Measurements from ENCODE around the gene DSTYK.

The DSTYK gene, protein sequence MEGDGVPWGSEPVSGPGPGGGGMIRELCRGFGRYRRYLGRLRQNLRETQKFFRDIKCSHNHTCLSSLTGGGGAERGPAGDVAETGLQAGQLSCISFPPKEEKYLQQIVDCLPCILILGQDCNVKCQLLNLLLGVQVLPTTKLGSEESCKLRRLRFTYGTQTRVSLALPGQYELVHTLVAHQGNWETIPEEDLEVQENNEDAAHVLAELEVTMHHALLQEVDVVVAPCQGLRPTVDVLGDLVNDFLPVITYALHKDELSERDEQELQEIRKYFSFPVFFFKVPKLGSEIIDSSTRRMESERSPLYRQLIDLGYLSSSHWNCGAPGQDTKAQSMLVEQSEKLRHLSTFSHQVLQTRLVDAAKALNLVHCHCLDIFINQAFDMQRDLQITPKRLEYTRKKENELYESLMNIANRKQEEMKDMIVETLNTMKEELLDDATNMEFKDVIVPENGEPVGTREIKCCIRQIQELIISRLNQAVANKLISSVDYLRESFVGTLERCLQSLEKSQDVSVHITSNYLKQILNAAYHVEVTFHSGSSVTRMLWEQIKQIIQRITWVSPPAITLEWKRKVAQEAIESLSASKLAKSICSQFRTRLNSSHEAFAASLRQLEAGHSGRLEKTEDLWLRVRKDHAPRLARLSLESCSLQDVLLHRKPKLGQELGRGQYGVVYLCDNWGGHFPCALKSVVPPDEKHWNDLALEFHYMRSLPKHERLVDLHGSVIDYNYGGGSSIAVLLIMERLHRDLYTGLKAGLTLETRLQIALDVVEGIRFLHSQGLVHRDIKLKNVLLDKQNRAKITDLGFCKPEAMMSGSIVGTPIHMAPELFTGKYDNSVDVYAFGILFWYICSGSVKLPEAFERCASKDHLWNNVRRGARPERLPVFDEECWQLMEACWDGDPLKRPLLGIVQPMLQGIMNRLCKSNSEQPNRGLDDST

GRCh38 chr1:205211169-205211838, at the start of gene DSTYK:
Gene DSTYK, minus strand, starts transcription at chr1:205211702. Its CDS starts 167 bp downstream, at chr1:205211535.
- peak; percentile 96 to 97 (median 96) for DNase-seq

- no peak for DNase-seq
These were observed 48.5 kb upstream of the DSTYK start for GRCh38 chr1:205259998-205260397.

- peak; percentile 34 to 63 (median 40) for DNase-seq
These were observed 47.9 kb upstream of the DSTYK start for GRCh38 chr1:205259324-205259832.

- peak; percentile 73 to 86 (median 80) for DNase-seq
These were observed 47.2 kb upstream of the DSTYK start for GRCh38 chr1:205258719-205259118.

DNA sequence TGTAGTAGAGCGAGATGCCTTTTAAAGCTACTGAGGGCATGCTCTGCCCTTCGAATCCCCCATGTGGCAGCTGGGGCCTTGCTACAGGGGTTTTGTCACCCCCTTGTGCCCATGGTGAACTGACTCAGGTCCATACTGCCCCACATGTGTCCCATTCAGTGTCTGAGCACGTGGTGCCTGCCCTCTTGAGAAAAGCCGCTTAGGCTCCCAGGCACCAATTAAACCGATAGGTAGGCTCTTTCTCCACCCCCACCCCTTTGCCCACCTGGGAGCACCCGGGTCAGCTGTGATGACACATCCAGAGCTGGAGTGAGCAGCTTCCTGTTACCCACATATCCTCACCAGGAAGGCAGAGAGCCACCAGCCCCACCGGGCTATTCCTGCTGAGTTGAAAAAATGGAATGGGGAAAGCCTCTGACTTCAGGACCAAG, 46.8 kb upstream of the DSTYK start:
- peak in 2 of 3 donors; percentile 31 to 43 for DNase-seq

DNA sequence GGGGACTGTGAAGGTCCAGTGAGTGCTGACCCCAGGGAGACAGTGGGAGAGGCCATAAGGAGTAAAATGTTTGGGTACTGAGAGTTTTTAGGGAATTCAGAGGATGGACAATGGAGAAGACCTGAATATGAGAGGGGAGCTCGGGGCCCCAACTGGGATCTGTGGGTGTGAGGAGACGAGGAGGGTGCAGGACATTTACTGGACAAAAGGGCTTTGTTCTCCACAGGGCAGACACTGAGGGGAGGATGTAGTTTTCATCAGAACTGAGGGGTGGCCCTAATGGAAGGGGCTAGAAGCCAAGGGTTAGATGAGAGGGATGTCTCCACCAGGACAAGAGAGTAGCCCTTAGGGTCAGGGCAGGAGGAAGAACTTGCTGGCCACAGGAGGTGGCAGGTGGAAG, 46.2 kb upstream of the DSTYK start:
- DNase-seq = no peak

- DNase-seq = no peak
These were observed 45.6 kb upstream of the DSTYK start for GRCh38 chr1:205256951-205257625.

DNA sequence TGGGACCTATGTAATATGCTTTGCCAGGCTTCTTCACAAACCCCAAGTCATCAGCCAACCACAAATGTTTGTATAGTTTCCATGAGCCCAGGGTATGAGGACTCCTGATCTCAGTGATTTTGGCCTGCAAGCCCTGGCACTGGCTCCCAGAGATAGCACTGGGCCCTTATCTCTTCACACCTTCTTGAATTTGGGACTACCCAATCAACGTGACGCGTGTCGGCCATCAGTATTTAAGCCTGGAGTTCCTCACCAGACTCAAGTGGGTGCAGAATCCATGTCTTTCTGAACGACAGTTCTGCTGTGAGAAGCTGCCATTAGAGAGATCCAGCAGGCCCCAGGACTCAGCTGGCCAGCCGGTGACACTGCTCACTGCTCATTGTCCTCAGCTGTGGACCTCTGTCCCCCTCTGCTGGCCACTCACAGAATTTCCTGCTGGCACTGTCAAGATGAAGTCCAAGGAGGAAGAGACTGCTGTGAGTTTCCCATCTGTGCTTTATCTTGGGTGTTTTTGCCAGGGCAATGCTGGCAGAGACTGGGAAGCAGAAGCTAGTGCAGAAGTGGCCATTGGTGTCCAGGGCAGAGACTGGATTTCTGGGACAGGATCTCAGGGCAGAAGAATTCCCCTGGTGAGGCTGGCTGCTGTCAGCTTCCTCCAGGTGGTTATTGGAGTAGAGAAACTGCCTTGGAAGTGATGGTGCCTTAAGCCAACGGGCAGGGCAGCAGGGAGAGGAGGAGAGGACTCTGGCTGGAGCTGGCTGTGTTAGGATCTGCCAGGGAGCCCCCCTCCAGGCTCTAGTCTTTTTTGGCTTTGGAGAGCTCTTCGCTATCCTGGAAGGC, 44.7 kb upstream of the DSTYK start:
- DNase-seq = peak; percentile 92 to 96 (median 93)

GRCh38 chr1:205251576-205251975, 40.1 kb upstream of the DSTYK start:
- no peak for DNase-seq

GRCh38 chr1:205250699-205251098, 39.2 kb upstream of the DSTYK start:
- DNase-seq = no peak

GRCh38 chr1:205249651-205250050, 38.1 kb upstream of the DSTYK start:
- no peak for DNase-seq

GRCh38 chr1:205248793-205249601, 37.5 kb upstream of the DSTYK start:
- no peak for DNase-seq

- DNase-seq = no peak
These were observed 35.8 kb upstream of the DSTYK start for GRCh38 chr1:205247130-205247921.

GRCh38 chr1:205246351-205247119, 35.0 kb upstream of the DSTYK start:
- no peak for DNase-seq

DNA sequence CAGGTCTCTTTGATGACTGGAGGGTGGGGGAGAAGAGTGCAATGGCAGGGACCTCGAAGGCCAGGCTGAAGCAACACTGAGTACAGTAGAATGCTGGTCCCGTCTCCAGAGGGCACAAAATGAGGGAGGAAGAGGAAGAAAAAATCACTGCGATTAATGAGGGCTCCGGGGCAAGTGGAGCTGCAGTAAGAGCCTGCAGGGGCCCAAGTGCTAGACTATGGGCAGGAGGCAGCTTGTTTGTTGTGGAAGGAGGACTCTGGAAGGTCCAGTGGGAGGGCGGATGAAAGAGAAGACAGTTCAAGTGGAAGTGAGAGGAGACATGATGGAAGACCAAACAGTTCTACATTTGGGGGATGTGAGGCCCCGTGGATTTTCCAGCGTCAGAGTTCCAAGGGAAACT, 33.6 kb upstream of the DSTYK start:
- DNase-seq = no peak

GRCh38 chr1:205244384-205244783, 32.9 kb upstream of the DSTYK start:
- no peak for DNase-seq

GRCh38 chr1:205243350-205244191, 32.1 kb upstream of the DSTYK start:
- no peak for DNase-seq

All from suppressor macrophage treated with lipopolysaccharide for 1 hour (primary cell).